DMS 273 (cell line): ENCODE results near the gene ZNF786.
"Not testable (repeated sequence)": the region's sequence is repeated elsewhere in the genome, so short reads cannot be mapped to it uniquely, and the experiment has no call there.

Experiments
- DNase-seq: peaks from one replicate; lab custom pipeline; 2025; ENCODE audit not compliant: unreplicated experiment; lab: John Stamatoyannopoulos, UW

ZNF786 gene, protein sequence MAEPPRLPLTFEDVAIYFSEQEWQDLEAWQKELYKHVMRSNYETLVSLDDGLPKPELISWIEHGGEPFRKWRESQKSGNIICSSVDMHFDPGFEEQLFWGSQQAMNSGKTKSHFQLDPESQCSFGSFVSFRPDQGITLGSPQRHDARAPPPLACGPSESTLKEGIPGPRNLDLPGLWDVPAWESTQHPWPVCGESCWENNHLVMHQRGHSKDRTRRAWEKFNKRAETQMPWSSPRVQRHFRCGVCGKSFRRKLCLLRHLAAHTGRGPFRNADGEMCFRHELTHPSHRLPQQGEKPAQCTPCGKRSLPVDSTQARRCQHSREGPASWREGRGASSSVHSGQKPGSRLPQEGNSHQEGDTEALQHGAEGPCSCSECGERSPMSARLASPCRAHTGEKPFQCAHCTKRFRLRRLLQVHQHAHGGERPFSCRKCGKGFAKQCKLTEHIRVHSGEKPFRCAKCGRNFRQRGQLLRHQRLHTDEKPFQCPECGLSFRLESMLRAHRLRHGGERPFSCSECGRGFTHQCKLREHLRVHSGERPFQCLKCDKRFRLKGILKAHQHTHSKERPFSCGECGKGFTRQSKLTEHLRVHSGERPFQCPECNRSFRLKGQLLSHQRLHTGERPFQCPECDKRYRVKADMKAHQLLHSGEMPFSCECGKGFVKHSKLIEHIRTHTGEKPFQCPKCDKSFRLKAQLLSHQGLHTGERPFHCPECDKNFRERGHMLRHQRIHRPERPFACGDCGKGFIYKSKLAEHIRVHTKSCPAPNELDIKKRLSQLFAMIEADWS

GRCh38 chr7:149090397-149091195, at the start of gene ZNF786:
Gene ZNF786 (minus strand): TSS chr7:149090718. CDS start chr7:149090640, 78 bp downstream.
- DNase-seq: peak; percentile 100

DNA sequence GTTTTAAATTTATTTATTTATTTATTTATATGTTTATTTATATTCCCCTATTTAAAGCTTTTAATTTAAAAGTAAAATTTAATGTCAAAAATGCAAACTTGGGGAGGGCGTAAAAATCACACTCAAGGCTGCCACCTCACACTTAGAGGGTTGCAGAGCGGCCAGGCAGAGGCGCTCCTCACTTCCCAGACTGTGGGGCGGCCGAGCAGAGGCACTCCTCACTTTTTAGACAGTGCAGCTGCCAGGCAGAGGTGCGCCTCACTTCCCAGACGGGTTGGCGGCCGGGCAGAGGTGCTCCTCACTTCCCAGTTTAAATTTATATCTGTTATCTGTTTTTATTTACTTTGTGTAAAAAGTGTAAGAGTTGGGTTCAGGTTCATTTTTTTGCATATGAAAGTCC, 45.6 kb upstream of the ZNF786 start:
- DNase-seq: no peak

GRCh38 chr7:149133028-149133710, 42.7 kb upstream of the ZNF786 start:
- no peak for DNase-seq

- DNase-seq: no peak
Measured at GRCh38 chr7:149130572-149131198, 40.2 kb upstream of the ZNF786 start.

- peak; percentile 87 for DNase-seq
Measured at GRCh38 chr7:149126662-149127266, 36.2 kb upstream of the ZNF786 start.

DNA sequence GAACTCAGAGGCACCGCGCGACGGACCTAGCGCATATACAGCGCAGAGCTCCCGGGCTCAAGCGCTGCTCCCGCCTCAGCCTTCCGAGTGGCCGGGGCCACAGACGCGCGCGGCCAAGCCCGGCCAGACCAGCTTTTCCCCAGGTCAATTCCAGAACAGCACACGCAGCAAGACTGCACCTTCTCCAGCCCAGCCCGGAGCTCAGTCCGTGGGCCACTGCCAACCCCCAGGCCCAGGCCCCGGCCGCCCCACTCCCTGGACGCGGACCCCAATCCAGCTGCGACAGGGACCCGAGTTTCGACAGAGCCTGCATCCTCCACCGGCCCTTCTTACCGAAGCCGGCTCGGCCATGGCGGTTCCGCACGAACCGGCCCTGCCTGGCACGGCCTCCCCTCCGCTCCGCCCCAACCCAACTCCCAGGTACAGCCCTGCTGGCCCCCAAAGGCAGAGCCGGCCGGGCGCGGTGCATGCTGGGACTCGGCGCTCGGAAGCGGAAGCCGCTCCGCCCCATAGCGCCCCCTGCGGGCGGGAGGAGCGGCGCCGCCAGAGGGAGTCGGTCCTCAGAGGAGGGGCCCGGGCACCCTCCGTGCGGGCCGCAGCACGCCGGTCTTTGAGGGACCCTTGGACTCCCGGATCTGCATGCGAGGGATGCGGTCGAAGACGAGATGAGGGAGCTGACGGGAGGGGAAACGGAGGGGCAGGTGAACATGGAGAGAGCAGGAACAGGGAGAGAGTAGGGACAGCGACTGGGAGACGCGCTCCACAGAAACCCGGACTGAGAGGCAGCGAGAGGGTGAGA, 35.5 kb upstream of the ZNF786 start, which contains the start of gene ZNF425:
Gene ZNF425, minus strand, starts transcription at position 462 of the 799 bp plus-strand sequence. Its CDS starts 111 bp downstream, at position 351.
- DNase-seq: peak; percentile 100

DNA sequence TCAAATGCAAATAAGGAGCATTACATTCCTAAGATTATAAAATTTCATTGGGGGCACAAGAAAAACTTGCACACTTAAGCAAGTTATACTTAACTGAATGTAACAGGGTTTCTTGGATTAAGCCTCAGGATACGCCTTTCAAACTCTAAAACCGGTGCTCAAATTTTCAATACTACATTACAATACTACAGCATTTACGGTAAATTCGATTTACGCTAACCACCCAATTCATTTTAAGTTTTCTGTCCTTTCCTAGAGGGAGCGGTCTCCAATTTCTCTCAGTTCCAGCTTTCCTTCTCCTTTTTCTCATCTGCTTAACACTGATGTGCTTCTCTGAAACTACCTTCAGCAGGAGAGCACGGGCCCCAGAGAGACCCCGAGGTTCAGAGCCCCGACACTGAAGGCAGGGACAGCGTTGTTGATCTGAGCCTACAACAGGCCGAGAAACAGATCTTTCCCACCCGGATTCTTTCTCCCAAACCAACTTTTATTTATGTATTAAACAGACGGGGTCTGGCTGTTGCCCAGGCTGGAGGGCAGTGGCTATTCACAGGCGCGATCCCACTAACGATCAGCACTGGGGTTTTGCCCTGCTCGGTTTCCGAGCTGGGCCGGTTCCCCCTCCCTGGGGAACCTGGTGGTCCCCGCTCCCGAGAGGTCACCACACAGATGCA, 34.8 kb upstream of the ZNF786 start:
- no peak for DNase-seq

DNA sequence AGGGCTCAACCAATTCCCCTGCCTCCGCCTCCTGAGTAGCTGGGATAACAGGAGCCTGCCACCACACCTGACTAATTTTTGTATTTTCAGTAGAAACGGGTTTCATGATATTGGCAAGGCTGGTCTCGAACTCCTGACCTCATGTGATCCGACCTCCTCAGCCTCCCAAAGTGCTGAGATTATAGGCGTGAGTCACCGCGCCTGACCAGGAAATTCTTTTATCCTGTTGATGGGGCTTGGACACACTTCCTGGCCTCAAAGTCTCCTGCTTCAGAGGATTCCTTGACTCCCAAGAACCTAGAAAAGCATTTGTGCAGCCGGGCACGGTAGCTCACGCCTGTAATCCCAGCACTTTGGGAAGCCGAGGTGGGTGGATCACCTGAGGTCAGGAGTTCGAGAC, 19.5 kb upstream of the ZNF786 start:
- no peak for DNase-seq

GRCh38 chr7:149104749-149105148, 14.2 kb upstream of the ZNF786 start:
- DNase-seq: no peak

DNA sequence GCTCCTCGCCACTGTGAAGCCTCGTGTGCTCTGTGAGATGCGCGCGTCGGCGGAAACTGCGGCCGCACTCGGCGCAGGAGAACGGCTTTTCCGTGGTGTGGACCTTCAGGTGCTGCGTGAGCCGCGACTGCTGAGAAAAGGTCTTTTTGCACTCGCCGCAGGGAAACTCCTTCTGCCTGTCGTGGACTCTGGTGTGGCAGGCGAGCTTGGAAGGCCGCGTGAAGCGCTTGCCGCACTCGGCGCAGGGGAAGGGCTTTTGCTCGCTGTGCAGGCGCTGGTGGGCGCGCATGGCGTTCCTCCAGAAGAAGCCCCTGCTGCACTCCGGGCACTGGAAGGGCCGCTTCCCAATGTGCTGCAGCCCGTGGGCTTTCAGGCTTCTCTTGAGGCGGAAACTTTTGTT, 13.7 kb upstream of the ZNF786 start:
- DNase-seq: no peak

DNA sequence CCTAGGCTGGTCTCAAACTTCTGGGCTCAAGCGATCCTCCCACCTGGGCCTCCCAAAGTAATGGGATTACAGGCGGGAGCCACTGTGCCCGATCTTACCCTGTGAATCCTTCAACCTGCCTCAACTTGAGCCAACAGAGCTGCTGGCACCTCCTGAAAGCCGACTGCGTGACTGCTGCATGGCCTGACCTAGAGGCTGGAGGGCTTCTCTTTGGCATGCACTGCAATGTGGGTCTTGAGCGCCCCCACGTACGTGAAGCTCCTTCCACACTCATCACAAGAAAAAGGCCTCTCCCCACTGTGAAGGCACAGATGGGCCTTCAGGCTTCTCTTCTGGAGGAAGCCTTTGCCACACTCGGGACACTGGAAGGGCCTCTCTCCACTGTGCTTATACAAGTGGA, 12.9 kb upstream of the ZNF786 start:
- DNase-seq: no peak

- DNase-seq: no peak
Measured at GRCh38 chr7:149102666-149103065, 12.1 kb upstream of the ZNF786 start.

DNA sequence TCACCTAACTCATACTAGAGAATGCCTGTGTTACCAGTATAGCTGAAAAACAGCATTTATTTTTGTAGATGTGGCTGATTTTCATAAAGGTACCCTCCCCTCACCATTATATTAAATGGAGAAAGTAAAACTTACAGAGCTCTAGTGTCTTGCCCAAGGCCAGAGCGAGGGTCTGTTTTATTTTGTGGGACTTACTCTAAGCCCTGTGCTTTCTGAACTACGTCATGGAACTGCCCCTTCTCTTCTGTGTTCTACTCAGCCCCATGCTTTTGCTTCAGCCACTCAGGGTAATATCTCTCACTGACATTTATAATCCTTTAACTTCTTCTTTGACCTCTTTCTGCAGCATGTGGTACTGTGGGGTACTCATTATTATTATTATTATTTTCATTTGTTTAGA, 10.3 kb upstream of the ZNF786 start:
- DNase-seq: no peak

DNA sequence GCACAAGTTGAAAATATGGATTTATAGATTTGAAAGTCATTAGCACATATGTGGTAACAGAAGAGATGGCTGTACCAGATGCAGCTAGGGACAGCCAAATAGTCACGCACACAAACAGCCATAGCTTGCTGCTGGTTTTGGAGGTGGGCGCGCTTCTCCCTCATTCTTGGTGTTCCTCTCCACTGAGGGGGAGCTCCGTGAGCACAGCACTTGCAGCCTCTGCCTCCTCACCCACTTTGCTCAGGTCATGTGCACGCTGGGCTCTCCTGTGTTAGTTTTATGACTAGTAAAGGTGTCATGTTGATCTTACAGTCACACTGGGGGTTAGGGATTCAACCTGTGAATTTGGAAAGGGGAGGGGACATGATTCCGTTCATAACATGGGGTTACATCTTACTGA, 8.5 kb upstream of the ZNF786 start:
- DNase-seq: no peak

GRCh38 chr7:149097088-149097487, 6.6 kb upstream of the ZNF786 start:
- DNase-seq: no peak

- no peak for DNase-seq
Measured at GRCh38 chr7:149093228-149093627, 2.7 kb upstream of the ZNF786 start.

GRCh38 chr7:149092244-149092643, 1.7 kb upstream of the ZNF786 start:
- DNase-seq: not testable (repeated sequence)

DNA sequence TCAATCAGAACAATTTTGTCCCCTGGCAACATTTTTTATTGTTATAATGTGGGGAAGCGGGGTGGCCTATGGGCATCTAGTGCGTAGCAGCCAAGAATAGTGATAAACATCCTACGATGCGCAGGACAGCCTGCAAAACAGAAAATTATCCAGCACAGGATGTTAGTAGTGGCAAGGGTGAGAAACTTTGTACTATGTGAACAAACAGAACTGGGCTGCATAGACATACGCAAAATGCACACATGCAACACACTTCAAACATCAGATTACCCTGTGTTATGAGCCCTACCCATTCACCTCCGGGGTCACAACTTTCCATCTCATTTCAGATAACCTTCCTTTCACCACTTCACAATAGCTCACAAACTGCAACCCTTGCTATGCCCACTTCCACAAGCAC, 3.1 kb downstream of the ZNF786 start:
- no peak for DNase-seq
